Measurements from ENCODE around the gene TMEM150C.

GRCh38 chr4:82489076-82489475 lies 72.7 kb downstream of the TMEM150C start:
- TF ChIP-seq, protein P1, sequence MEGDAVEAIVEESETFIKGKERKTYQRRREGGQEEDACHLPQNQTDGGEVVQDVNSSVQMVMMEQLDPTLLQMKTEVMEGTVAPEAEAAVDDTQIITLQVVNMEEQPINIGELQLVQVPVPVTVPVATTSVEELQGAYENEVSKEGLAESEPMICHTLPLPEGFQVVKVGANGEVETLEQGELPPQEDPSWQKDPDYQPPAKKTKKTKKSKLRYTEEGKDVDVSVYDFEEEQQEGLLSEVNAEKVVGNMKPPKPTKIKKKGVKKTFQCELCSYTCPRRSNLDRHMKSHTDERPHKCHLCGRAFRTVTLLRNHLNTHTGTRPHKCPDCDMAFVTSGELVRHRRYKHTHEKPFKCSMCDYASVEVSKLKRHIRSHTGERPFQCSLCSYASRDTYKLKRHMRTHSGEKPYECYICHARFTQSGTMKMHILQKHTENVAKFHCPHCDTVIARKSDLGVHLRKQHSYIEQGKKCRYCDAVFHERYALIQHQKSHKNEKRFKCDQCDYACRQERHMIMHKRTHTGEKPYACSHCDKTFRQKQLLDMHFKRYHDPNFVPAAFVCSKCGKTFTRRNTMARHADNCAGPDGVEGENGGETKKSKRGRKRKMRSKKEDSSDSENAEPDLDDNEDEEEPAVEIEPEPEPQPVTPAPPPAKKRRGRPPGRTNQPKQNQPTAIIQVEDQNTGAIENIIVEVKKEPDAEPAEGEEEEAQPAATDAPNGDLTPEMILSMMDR (IDR thresholded peaks at IDR 0.05): no peak
- no peak for TF ChIP-seq POLR2A (IDR thresholded peaks at IDR 0.05)
